ENCODE measurements around the gene KIAA1958.

DNA sequence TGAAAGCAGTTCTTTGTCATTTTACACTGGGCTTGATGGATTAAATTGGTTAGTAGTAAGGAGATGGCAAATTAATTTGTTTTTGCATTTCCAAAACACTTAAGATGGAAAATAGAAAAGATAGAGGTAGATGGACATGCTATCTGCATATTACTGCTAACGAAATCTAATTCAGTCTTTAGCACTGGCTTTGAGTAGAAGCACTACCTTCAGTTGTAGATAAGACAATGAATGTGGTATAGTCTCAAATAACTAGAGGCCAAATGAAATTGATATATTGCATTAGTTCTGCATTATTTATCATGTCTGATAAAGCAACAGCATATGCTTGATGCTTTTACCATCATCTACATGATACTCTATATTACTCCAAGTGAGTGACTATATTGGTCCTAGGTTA, 33.4 kb downstream of the KIAA1958 start:
- TF ChIP-seq, protein P1, sequence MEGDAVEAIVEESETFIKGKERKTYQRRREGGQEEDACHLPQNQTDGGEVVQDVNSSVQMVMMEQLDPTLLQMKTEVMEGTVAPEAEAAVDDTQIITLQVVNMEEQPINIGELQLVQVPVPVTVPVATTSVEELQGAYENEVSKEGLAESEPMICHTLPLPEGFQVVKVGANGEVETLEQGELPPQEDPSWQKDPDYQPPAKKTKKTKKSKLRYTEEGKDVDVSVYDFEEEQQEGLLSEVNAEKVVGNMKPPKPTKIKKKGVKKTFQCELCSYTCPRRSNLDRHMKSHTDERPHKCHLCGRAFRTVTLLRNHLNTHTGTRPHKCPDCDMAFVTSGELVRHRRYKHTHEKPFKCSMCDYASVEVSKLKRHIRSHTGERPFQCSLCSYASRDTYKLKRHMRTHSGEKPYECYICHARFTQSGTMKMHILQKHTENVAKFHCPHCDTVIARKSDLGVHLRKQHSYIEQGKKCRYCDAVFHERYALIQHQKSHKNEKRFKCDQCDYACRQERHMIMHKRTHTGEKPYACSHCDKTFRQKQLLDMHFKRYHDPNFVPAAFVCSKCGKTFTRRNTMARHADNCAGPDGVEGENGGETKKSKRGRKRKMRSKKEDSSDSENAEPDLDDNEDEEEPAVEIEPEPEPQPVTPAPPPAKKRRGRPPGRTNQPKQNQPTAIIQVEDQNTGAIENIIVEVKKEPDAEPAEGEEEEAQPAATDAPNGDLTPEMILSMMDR (IDR thresholded peaks at IDR 0.05; ENCODE audit: low read depth, low read length, missing input control) = no peak
- TF ChIP-seq ATF3 (IDR thresholded peaks at IDR 0.05) (no peak), GABPA (IDR thresholded peaks at IDR 0.05 in 1 of 2, conservative IDR thresholded peaks at IDR 0.05 in 1 of 2) (no peak)

Measured in liver (tissue), 3 donors.